Measurements from ENCODE around the gene C1GALT1.

C1GALT1 gene

DNA sequence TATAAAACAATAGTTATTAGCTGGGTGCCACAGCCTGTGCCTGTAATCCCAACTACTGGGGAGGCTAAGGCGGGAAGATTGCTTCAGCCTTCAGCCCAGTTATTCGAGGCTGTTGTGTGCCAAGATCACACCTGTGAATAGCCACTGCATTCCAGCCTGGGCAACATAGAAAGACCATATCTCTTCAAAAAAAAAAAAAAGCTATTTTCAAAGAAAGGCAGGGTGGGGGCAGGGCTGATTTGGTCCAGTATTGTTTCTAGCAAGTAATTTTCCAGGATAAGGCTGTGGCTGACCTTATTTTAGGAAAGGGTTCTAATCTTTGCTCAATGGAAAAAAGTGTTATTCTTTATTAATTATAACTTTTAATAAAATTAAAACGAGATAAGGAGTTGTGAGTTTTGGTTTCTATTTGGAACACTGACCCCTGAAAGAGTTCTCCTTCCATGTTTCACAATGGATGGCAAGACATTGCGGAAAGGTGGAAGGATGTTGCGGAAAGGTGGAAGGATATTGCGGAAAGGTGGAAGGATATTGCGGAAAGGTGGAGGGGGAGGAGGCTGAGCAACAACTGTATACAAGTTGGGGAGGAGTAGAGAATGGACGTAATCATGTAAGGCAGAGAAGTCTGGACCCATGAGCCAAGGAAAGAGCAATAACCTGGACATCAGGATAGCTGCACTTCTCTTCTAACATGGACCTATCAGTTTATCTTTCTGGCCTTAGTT, 1.5 kb upstream of the C1GALT1 start:
- no peaks in the 10 kb centered on the region for H3K9me3 ChIP-seq (ENCODE audit: insufficient read depth, low read length, severe bottlenecking)
- H3K4me1 ChIP-seq (ENCODE audit: insufficient read depth, low read length): peaks cover 38% of the 10 kb centered on the region
- H3K36me3 ChIP-seq (ENCODE audit: insufficient read depth, low read length): peaks cover 8% of the 10 kb centered on the region
- ATAC-seq (ENCODE audit: insufficient read depth, low read depth) (no peak), DNase-seq (no peak)
- H3K4me2 ChIP-seq (ENCODE audit: insufficient read depth, low read length): peak overlapping the region; percentile 84
- peaks cover 16% of the 10 kb centered on the region; the same call in 1 of the 2 replicates for H4K20me1 ChIP-seq (ENCODE audit: insufficient read depth, low read length)
- no peak for TF ChIP-seq EZH2 (IDR thresholded peaks at IDR 0.05; ENCODE audit: borderline replicate concordance, low read depth, low read length, severe bottlenecking)
- TF ChIP-seq, protein P1, sequence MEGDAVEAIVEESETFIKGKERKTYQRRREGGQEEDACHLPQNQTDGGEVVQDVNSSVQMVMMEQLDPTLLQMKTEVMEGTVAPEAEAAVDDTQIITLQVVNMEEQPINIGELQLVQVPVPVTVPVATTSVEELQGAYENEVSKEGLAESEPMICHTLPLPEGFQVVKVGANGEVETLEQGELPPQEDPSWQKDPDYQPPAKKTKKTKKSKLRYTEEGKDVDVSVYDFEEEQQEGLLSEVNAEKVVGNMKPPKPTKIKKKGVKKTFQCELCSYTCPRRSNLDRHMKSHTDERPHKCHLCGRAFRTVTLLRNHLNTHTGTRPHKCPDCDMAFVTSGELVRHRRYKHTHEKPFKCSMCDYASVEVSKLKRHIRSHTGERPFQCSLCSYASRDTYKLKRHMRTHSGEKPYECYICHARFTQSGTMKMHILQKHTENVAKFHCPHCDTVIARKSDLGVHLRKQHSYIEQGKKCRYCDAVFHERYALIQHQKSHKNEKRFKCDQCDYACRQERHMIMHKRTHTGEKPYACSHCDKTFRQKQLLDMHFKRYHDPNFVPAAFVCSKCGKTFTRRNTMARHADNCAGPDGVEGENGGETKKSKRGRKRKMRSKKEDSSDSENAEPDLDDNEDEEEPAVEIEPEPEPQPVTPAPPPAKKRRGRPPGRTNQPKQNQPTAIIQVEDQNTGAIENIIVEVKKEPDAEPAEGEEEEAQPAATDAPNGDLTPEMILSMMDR (IDR thresholded peaks at IDR 0.05; ENCODE audit: borderline replicate concordance, extremely low read depth, low read length, poor library complexity, severe bottlenecking): no peak
- H3K27me3 ChIP-seq (ENCODE audit: insufficient read depth, low read length, poor library complexity): no peaks in the 10 kb centered on the region
- peak overlapping the region; percentile 63 for H3K9ac ChIP-seq (ENCODE audit: low read depth, low read length)
- peak overlapping the region; percentile 84; the same call in 1 of the 2 replicates for H2AFZ ChIP-seq (ENCODE audit: low read depth, low read length)
- H3K27ac ChIP-seq (ENCODE audit: low read length): peak overlapping the region; percentile 89
- peak overlapping the region; percentile 36 to 64; a peak in 3 of 4 replicates for H3K4me3 ChIP-seq (ENCODE audit: low read depth in 1 of 2, low read length in 2 of 2)
- peaks cover 38% of the 10 kb centered on the region for H3K79me2 ChIP-seq (ENCODE audit: insufficient read depth, low read length)

- ATAC-seq (ENCODE audit: insufficient read depth, low read depth) (peak; percentile 39), DNase-seq (peak; percentile 59)
- peaks cover 20% of the 10 kb centered on the region; the same call in 1 of the 2 replicates for H4K20me1 ChIP-seq (ENCODE audit: insufficient read depth, low read length)
- peaks cover 45% of the 10 kb centered on the region for H3K79me2 ChIP-seq (ENCODE audit: insufficient read depth, low read length)
- peak overlapping the region; percentile 89 for H3K27ac ChIP-seq (ENCODE audit: low read length)
- peak overlapping the region; percentile 63 for H3K9ac ChIP-seq (ENCODE audit: low read depth, low read length)
- H3K9me3 ChIP-seq (ENCODE audit: insufficient read depth, low read length, severe bottlenecking): no peaks in the 10 kb centered on the region
- peaks cover 11% of the 10 kb centered on the region for H3K36me3 ChIP-seq (ENCODE audit: insufficient read depth, low read length)
- TF ChIP-seq EZH2 (IDR thresholded peaks at IDR 0.05; ENCODE audit: borderline replicate concordance, low read depth, low read length, severe bottlenecking): no peak
- TF ChIP-seq, protein P1 (IDR thresholded peaks at IDR 0.05; ENCODE audit: borderline replicate concordance, extremely low read depth, low read length, poor library complexity, severe bottlenecking): peak; percentile 43
- peak overlapping the region; percentile 84 for H3K4me2 ChIP-seq (ENCODE audit: insufficient read depth, low read length)
- peaks cover 44% of the 10 kb centered on the region for H3K4me1 ChIP-seq (ENCODE audit: insufficient read depth, low read length)
- H3K4me3 ChIP-seq (ENCODE audit: low read depth in 1 of 2, low read length in 2 of 2): peak overlapping the region; percentile 36 to 64; a peak in 3 of 4 replicates
- no peaks in the 10 kb centered on the region for H3K27me3 ChIP-seq (ENCODE audit: insufficient read depth, low read length, poor library complexity)
- peak overlapping the region; percentile 84 for H2AFZ ChIP-seq (ENCODE audit: low read depth, low read length)
These were observed 707 bp upstream of the C1GALT1 start for GRCh38 chr7:7181519-7182155.

DNA sequence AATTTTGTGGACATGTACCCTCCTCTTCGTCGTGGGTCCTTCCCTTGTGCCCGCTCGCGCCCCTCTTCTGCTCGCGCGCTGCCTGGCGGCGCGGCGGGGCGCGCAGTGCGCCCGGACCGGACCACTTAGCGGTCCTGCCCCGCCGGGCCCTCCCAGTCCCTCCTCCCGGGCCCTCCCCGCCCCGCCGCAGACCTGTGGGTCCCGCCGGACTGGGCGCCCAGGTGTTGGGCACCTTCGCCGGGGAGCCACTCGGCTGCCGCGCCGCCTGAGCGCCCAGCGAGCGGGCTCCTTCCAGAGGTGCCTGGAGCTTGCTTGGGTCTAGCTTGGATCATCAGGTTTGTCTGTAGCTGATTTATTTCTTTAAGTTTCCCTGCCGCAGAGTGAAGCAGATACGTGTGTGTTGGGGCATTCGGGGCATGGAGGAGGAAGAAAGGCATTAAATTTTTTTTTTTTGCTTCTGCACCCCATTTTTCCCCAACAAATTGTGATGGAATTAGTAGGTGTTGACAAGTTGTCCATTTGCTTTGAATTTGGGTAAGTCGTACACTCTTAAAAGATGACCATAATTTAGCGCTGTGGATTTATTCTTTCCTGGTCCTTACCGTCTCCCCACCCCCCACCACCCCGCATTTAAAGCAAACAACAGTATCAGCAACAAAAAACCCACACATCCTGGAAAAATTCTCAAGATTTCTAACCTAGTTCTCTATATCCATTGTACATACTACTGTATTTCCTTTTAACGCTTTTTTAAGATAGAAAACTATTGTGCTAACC, 905 bp downstream of the C1GALT1 start:
- ATAC-seq (ENCODE audit: insufficient read depth, low read depth): peak; percentile 17
- TF ChIP-seq EZH2 (IDR thresholded peaks at IDR 0.05; ENCODE audit: borderline replicate concordance, low read depth, low read length, severe bottlenecking): no peak
- TF ChIP-seq, protein P1 (IDR thresholded peaks at IDR 0.05; ENCODE audit: borderline replicate concordance, extremely low read depth, low read length, poor library complexity, severe bottlenecking): no peak
- peaks cover 11% of the 10 kb centered on the region for H3K36me3 ChIP-seq (ENCODE audit: insufficient read depth, low read length)
- H3K9me3 ChIP-seq (ENCODE audit: insufficient read depth, low read length, severe bottlenecking): no peaks in the 10 kb centered on the region
- peak overlapping the region; percentile 89 for H3K4me2 ChIP-seq (ENCODE audit: insufficient read depth, low read length)
- peak overlapping the region; percentile 88 to 91 for H3K4me3 ChIP-seq (ENCODE audit: low read depth in 1 of 2, low read length in 2 of 2)
- H3K27ac ChIP-seq (ENCODE audit: low read length): peak overlapping the region; percentile 95
- H2AFZ ChIP-seq (ENCODE audit: low read depth, low read length): peak overlapping the region; percentile 90
- peaks cover 50% of the 10 kb centered on the region for H3K4me1 ChIP-seq (ENCODE audit: insufficient read depth, low read length)
- H3K79me2 ChIP-seq (ENCODE audit: insufficient read depth, low read length): peaks cover 61% of the 10 kb centered on the region
- H3K27me3 ChIP-seq (ENCODE audit: insufficient read depth, low read length, poor library complexity): no peaks in the 10 kb centered on the region
- H3K9ac ChIP-seq (ENCODE audit: low read depth, low read length): peak overlapping the region; percentile 63
- no peak for DNase-seq
- H4K20me1 ChIP-seq (ENCODE audit: insufficient read depth, low read length): peaks cover 28% of the 10 kb centered on the region; the same call in 1 of the 2 replicates
